HG02798 (cell line): ENCODE measurements around the gene ZSWIM3.
A peak's percentile ranks its signal among the peaks of the same experiment; 100 is the strongest.
"Not testable (repeated sequence)": the region's sequence is repeated elsewhere in the genome, so short reads cannot be mapped to it uniquely, and the experiment has no call there.

Experiments used
- ATAC-seq: cut with Tn5 transposase; IDR thresholded peaks from one replicate; pipeline ENCODE4 v1.9.1; 2021; ENCODE audit warnings: mild to moderate bottlenecking; ENCODE audit not compliant: unreplicated experiment, poor library complexity

The ZSWIM3 gene

DNA sequence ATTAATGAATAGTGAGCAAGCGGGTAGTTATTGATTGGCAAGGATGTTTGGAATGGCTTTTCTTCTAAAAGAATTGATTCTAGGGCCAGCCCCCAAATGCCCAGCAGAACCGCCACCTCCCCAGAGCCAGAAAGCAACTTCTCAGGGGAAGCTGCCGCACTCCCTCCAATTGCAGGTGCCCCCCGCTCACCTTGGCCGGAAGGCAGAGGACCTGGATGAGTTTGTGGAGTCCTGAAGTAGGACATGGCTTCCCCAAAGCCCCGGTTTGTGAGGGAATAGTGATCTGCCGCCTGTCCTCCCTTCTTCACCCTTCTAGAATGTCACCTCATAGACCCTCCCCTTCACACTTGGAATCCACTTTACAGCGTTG lies 29.9 kb downstream of the ZSWIM3 start, which contains the start of gene SPATA25:
Gene SPATA25, minus strand, starts transcription at position 277 of the 370 bp plus-strand sequence. Its CDS starts 32 bp downstream, at position 245.
- no peak for ATAC-seq

DNA sequence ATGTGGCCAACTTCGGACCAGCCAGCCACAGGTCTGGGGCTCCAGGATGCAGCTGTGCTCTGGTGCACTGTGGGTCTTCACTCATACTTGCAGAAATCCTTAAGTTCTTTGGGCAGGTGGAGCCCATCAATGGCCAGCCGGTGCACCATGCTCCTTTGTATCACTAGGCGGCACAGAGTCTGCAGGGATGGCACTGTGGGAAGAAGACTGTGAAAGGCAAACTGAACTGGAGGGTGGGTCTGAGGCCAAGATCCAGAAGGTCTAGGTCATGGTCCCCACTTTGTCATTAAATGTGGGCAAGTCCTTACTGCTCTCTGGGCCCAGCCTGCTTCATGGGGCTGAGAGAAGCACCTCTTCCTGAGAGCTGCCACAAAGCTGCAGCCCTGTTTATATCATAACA lies 31.3 kb downstream of the ZSWIM3 start:
- ATAC-seq: no peak

DNA sequence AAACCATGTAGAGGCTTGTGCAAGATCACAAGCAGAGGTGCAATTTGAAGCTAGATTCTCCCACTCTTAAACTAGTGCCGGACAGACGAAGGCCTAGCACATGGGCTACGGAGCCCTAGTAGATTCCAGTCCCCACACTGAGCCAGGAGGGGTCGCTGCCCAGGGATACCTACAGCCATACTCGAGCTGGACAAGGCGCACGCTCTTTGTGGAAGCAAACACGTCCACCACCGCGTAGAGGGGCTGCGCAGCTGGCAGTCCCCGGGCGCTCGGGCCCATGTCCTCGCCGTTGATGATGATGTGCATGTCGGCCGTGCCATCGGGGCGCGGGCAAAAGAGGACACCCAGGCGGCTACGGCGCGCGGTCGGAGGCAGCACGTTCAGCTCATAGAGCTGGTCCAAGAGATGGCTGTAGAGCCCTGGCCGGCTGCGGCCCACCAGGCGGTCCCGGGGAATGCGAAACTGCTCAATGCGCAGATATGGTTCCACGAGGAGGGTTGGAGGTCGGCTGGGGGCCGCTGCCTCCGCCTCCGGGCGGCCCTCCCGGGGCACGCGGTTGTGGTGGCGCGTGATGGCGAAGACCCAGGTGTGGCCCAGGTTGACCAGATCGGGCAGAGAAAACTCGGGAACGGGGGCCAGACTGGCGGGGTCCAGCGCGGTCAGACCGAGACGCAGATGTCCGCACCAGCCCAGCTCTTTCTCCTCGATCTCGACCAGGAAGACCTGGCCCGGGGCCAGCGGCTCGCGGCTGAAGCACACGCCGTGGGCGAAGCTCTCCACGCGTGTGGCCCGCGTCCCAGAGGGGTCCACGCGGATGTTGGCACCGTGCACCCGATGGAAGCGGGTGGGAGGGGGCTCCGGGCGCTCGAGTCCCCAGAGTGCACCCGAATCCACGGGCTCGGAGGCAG lies 32.9 kb downstream of the ZSWIM3 start:
- ATAC-seq: peak; percentile 6

DNA sequence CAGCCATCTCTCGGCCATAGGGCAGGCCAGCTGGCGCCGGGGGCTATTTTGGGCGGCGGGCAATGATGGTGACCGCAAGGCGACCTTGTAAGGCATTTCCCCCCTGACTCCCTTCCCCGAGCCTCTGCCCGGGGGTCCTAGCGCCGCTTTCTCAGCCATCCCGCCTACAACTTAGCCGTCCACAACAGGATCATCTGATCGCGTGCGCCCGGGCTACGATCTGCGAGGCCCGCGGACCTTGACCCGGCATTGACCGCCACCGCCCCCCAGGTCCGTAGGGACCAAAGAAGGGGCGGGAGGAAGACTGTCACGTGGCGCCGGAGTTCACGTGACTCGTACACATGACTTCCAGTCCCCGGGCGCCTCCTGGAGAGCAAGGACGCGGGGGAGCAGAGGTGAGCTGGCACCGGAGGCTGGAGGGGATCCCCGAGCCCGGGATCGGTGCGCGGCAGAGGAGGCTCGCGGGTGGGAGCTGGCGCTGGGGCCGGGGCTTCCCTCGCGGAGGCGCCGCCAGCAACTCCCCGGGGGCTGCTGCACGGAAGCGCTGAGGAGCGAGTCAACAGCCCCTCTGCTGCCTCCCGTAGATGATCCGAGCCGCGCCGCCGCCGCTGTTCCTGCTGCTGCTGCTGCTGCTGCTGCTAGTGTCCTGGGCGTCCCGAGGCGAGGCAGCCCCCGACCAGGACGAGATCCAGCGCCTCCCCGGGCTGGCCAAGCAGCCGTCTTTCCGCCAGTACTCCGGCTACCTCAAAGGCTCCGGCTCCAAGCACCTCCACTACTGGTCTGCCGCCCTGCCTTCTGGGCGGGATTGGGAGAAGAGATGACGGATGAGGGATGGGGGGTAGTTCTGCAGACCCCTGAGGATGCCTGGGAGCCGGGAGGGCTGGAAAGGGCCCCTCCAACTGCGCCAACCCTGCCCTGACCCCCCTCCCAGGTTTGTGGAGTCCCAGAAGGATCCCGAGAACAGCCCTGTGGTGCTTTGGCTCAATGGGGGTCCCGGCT lies 33.9 kb downstream of the ZSWIM3 start, which contains the start of the genes CTSA and NEURL2:
Gene CTSA, plus strand, starts transcription at position 351 of the 999 bp plus-strand sequence. Its CDS starts 234 bp downstream, at position 585.
Gene NEURL2, minus strand, starts transcription at position 224 of the 999 bp plus-strand sequence. Its CDS starts 217 bp downstream, at position 7.
- peak; percentile 89 for ATAC-seq

DNA sequence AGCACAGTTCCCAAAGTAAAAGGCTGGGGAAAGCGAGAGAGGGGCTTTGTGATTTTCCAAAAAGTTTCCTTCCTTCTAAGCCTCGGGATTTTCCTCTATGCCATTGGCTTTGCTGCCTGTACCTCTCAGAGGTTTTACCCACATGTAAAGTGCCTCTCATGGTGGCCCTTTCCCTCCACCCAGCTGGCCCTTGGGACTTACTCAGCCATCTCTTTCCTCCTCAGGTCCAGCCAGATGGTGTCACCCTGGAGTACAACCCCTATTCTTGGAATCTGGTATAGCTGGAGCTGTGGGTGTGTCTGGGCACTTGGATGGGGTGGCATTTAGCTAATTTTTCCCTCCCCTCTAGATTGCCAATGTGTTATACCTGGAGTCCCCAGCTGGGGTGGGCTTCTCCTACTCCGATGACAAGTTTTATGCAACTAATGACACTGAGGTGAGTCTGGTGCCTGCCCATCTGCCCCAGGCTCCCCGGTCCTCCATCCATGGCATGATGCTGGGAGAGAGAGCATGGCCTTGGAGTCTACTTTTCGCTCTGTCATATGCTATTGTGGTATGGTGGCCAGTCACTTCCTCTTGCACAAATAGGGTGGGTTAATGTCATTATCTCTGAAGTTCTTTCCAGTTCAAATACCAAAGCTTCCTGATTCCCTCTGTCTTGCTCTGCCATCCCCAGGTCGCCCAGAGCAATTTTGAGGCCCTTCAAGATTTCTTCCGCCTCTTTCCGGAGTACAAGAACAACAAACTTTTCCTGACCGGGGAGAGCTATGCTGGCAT lies 34.8 kb downstream of the ZSWIM3 start:
- ATAC-seq: no peak

DNA sequence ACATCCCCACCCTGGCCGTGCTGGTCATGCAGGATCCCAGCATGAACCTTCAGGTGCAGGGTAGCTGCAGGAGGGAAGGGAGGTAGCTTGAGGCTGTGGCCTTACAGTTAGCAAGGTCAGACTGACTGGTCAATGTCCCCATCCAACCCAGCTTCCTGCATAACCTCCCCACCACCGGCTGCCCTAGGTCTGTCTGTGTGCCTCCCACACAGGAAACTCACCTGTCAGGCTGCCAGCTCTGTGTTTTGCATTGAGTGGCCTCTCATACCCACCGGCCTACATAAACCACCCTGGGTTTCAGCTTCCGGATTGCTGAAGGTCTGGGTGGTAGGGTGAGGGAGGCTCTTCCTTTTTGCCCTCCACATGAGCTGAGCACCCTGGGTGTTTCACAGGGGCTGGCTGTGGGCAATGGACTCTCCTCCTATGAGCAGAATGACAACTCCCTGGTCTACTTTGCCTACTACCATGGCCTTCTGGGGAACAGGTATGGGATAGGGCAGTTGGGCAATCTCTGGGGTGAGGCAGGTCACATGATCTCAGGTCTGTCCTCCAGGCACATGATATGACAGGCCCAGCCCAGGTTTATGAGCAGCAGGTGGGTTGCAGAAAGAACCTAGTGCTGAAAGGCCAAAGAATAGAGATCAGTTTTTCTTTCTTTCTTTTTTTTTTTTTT lies 35.5 kb downstream of the ZSWIM3 start:
- ATAC-seq: no peak

DNA sequence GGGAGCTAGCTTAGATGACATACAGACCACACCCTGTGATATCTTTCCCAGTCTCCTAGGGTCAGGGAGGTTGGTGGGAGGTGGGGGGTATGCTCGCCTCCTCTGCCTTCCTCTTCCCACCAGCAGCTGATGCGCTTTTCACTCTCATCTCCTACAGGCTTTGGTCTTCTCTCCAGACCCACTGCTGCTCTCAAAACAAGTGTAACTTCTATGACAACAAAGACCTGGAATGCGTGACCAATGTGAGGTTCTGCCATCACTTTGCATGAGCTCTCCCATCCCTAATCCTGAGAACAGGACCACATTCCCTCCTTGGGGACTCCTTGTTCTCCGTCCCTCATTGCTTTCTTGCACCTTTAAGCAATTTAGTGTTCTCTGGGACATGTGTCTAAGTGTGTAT lies 36.4 kb downstream of the ZSWIM3 start:
- no peak for ATAC-seq

DNA sequence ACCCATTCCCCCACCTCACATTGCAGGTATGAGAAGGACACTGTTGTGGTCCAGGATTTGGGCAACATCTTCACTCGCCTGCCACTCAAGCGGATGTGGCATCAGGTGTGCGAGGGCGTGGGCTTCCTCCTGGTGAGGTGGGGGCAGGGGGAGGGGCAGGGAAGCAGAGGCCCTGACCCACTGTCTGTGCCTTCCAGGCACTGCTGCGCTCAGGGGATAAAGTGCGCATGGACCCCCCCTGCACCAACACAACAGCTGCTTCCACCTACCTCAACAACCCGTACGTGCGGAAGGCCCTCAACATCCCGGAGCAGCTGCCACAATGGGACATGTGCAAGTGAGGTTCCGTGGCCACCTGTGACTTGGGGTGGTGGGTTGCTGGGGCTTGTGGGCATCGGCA lies 37.4 kb downstream of the ZSWIM3 start:
- ATAC-seq: no peak

DNA sequence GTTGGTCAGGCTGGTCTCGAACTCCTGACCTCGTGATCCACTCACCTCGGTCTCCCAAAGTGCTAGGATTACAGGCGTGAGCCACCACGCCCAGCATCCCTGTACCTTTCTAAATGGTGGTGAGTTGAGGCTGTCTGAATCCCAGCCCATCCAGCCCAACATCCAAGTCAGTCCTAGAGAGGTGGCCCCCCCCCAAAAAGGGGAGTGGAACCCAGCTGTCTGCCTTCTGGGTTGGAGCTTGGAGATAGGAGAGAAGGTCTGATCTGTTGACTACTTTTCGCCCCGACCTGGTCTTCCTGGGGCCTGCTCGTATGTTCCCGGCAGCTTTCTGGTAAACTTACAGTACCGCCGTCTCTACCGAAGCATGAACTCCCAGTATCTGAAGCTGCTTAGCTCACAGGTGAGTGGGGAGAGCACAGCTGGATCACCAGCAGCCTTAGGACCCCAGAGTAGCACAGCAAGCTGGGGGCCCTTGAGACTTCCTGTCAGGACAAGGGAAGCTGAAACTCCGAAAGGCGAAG lies 39.3 kb downstream of the ZSWIM3 start:
- ATAC-seq: no peak

DNA sequence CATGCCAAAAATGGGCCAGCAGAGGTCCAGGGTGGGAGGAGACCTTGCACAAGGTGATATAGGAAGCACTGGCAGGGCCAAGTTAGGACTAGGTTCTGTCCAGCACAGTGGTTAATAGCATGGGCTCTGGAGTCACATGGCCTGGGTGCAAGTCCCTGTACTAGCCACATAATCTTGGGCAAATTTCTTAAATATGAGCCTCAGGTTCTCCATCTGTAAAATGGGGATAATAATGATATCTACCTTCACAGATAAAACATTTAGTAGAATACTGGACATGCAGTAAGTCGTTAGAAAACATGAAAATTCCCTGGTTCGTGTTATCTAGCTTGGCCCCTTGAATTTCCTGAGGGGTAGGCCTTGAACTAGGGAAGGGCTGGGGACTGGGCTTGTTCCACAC lies 39.9 kb downstream of the ZSWIM3 start:
- no peak for ATAC-seq

DNA sequence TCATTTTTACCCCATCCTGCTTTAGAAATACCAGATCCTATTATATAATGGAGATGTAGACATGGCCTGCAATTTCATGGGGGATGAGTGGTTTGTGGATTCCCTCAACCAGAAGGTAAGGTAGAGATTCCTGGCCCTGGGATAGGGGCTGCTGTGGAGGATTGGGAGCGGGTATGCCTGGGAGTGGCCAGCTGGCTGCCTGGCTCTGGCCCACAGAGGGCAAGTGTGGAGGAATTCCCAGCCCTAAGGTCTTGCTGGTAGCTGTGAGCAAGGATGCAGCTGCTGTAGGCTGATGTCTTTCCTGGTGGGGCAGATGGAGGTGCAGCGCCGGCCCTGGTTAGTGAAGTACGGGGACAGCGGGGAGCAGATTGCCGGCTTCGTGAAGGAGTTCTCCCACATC lies 40.3 kb downstream of the ZSWIM3 start:
- ATAC-seq: no peak

DNA sequence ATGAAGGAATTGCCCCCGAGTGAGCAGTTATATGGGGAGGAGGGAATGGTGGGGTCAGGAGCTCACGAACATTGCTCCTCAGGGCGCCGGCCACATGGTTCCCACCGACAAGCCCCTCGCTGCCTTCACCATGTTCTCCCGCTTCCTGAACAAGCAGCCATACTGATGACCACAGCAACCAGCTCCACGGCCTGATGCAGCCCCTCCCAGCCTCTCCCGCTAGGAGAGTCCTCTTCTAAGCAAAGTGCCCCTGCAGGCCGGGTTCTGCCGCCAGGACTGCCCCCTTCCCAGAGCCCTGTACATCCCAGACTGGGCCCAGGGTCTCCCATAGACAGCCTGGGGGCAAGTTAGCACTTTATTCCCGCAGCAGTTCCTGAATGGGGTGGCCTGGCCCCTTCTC lies 40.9 kb downstream of the ZSWIM3 start:
- no peak for ATAC-seq

DNA sequence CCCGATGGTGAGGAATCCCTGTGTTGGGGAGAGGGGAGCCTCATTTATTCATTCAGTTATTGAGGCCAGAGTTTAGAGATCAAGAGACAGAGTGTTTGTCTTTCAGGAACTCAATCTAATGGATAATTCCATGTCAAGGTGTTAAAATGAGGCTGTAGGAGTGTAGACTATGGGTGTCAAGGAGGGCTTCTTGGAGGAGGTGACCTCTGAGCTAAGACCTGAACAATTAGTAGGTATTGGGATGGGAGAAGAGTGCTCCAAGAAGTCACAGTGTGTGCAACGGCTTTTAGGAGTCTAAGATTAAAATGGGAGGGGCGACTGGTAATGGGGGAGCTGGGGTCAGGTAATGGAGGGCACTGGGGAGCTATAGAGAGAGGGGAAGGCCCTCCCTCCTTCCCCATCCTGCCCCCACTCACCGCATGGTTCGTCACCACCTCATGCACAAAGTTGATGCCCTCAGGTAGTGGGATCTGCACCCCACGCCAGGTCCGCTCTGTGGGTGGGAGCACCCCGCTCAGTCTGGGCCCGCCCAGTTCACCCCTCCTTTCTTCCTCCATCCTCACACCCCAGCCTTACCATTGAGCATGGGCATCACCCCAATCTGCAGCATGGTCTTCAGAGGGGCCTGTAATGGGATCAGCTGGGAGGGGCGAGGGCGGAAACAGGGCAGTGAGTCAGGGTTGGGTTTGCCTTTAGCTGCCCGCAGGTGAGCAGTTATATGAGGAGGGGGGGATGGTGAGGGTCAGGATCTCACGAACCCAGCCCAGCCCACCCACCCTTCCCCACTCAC lies 41.8 kb downstream of the ZSWIM3 start:
- no peak for ATAC-seq

DNA sequence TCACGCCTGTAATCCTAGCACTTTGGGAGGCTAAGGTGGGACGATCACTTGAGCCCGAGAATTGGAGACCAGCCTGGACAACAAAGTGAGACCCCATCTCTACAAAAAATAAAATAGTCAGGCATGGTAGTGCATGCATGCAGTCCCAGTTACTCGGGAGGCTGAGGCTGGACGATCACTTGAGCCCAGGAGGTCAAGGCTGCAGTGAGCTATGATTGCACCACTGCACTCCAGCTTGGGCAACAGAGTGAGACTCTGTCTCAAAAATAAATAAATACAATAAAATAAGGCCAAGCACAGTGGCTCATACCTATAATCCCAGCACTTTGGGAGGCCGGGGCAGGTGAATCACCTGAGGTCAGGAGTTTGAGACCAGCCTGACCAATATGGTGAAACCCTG lies 43.9 kb downstream of the ZSWIM3 start:
- ATAC-seq: not testable (repeated sequence)

DNA sequence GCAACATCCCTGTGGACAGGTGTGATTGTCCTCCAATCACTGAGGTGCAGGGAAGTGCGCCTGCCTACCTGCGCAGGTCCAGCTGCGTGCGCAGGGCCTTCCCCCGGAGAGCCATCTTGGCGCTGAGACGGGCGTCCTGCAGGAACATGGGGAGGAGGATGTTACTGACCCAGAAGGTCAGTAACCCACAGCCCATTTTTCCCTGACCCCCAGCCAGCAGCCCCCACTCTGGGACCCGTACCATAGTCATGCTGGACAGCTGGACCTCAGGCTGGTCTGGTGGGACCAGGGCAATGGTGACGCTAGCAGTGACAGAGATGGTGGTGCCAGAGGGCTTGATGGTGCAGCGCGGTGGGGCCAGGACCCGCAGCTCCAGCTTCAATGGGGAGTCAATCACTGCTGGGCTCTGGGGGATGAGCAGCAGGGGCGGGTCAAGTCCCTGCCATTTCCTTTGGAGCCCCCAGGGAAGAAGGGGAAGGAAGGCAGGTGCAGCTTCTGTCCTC lies 44.8 kb downstream of the ZSWIM3 start:
- ATAC-seq: no peak

DNA sequence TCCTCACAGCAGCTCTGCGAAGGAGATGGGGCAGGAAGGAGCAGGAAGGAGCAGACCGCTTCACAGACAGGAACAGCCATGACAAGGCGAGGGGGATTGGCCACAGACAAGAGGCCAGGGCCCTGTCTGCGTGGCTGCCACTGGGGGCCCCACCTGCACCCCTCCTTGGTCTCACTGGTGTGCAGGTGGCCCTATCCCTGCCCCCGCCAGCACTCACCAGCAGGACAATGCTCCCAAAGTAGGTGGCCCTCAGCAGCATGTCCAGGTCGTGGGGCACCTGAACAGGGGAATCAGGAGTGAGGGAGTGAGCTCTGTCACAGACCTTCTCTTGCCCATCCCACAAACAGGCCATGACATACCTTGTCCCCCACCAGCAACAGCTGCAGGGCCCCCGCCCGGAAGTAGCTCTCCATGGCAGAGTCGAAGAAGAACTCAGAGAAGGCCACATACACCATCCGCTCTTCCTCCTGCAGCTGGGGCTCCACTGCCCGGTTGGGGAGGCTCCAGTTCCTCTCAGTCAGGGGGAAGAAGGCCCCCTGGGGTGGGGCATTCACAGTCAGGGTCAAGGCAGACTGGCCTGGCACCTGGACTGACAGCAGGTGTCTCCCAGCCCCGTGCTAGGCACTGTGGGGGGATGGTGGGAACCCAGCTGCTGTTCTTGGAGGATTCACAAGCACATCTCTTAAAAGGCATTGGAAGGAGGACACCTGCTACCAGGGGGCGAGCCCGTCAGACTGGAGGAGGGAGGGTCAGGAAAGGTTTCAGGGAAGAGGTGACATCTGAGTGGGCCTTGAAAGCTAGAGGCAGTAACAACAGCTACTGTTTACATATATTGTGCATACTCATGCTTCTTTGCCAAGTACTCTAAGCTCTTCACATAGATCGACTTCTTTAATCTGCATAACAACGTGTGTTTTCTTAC lies 47.4 kb downstream of the ZSWIM3 start:
- ATAC-seq: no peak

DNA sequence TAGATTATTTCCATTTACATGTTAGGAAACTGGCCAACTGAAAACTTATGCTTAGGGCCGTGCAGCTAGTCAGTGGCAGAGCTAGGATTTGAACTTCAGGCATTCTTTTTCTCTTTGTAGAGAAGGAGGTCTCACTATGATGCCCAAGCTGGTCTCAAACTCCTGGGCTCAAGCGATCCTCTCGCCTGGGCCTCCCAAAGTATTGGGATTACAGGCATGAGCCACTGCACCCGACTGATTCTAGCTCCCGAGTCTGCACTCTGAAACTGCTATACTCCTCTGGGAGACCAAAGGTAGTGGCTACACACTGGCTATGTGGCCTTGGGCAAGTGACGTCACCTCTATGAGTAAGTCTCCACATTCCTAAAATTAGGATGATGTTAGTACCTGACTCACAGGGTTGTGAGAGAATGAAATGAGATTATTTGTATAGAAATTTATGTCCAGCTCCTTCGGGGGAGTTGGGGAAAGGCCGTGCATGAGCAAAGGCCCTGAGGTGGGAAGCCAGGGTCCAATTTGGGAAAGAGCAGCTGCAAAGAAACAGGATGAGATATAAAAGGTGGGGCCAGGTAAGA lies 48.2 kb downstream of the ZSWIM3 start:
- no peak for ATAC-seq
